GM23338 (cell line): ENCODE data around the gene HLA-B. TPM values are rescaled to one million over a fixed set of nuclear protein-coding genes. Genes with fewer than 3 reads are reported as not detected.

Experiments
- ATAC-seq: fragments of 200-7000 bp; cut with Tn5 transposase; 3 replicates; pipeline ENCODE4 v1.9.1; 2020
- DNase-seq: peaks from one replicate; pipeline ENCODE4 v3.0.0-alpha.2; 2015; ENCODE audit warnings: low spot score
- H2AFZ ChIP-seq: fragments of 200-600 bp; sonication (generic); 2 replicates; pipeline ENCODE4 v1.8.0; 2016; ENCODE audit warnings: antibody characterized with exemption, mild to moderate bottlenecking, moderate library complexity
- H3F3A ChIP-seq: fragments of 200-600 bp; sonication (generic); replicated peaks from 2 replicates; pipeline ENCODE4 v1.8.0; 2017; ENCODE audit warnings: antibody characterized with exemption, mixed run types, low read depth
- H3K27ac ChIP-seq: fragments of 200-600 bp; sonication (generic); 2 replicates; pipeline ENCODE4 v1.6.1; 2016; ENCODE audit warnings: low read depth
- H3K27me3 ChIP-seq: fragments of 200-600 bp; sonication (generic); 2 replicates; pipeline ENCODE4 v1.8.0; 2016; ENCODE audit warnings: mild to moderate bottlenecking, mixed run types, moderate library complexity; ENCODE audit not compliant: insufficient read depth
- H3K36me3 ChIP-seq: fragments of 200-600 bp; sonication (generic); 2 replicates; pipeline ENCODE4 v1.8.0; 2016; ENCODE audit warnings: mild to moderate bottlenecking; ENCODE audit not compliant: insufficient read depth
- H3K4me1 ChIP-seq: fragments of 200-600 bp; sonication (generic); 2 replicates; pipeline ENCODE4 v1.8.0; 2016; ENCODE audit warnings: mild to moderate bottlenecking, moderate library complexity; ENCODE audit not compliant: insufficient read depth
- H3K4me2 ChIP-seq: fragments of 200-600 bp; sonication (generic); 2 replicates; pipeline ENCODE4 v1.7.1; 2017; ENCODE audit warnings: mixed run types
- H3K4me3 ChIP-seq: fragments of 200-600 bp; sonication (generic); 2 replicates; pipeline ENCODE4 v1.6.1; 2016; ENCODE audit warnings: mixed run types
- H3K79me2 ChIP-seq: fragments of 200-600 bp; sonication (generic); replicated peaks from 2 replicates; pipeline ENCODE4 v1.8.0; 2017; ENCODE audit warnings: mild to moderate bottlenecking; ENCODE audit not compliant: insufficient read depth
- H3K9me2 ChIP-seq: fragments of 200-600 bp; sonication (generic); 2 replicates; pipeline ENCODE4 v1.8.0; 2017; ENCODE audit not compliant: insufficient read depth
- H4K20me1 ChIP-seq: fragments of 200-600 bp; sonication (generic); replicated peaks from 2 replicates; pipeline ENCODE4 v1.8.0; 2017; ENCODE audit warnings: mild to moderate bottlenecking; ENCODE audit not compliant: insufficient read depth
- H3K27ac Mint-ChIP-seq: 2 replicates; pipeline ENCODE4 v1.8.0; 2020; ENCODE audit warnings: inconsistent platforms, mild to moderate bottlenecking, moderate library complexity, mixed read lengths
- H3K27me3 Mint-ChIP-seq: 3 replicates; pipeline ENCODE4 v1.8.0; 2022; ENCODE audit warnings: low read depth, mild to moderate bottlenecking, moderate library complexity, mixed read lengths, inconsistent platforms; ENCODE audit not compliant: insufficient read depth, poor library complexity
- H3K36me3 Mint-ChIP-seq: 3 replicates; pipeline ENCODE4 v1.8.0; 2021; ENCODE audit warnings: low read depth, mild to moderate bottlenecking, inconsistent platforms, moderate library complexity, mixed read lengths
- H3K4me1 Mint-ChIP-seq: 3 replicates; pipeline ENCODE4 v1.8.0; 2020; ENCODE audit warnings: mild to moderate bottlenecking, inconsistent platforms, mixed read lengths
- H3K4me3 Mint-ChIP-seq: 3 replicates; pipeline ENCODE4 v1.8.0; 2021; ENCODE audit warnings: moderate library complexity, mild to moderate bottlenecking, inconsistent platforms, mixed read lengths
- H3K9me3 Mint-ChIP-seq: 3 replicates; pipeline ENCODE4 v1.8.0; 2020; ENCODE audit warnings: moderate library complexity, mild to moderate bottlenecking, inconsistent platforms, mixed read lengths
- CREB1 ChIP-seq: fragments of 250-450 bp; sonication (Bioruptor Pico); IDR thresholded peaks from 2 replicates; pipeline ENCODE4 v1.5.0; 2020; ENCODE audit warnings: low read depth, mild to moderate bottlenecking, moderate library complexity
- ETS1 ChIP-seq: IDR thresholded peaks from 2 replicates; pipeline ENCODE4 v1.6.1; 2016; ENCODE audit warnings: antibody characterized with exemption
- EZH2phosphoT487 ChIP-seq: fragments of 200-600 bp; sonication (generic); IDR thresholded peaks from one replicate; pipeline ENCODE4 v1.8.1; 2018; ENCODE audit warnings: antibody characterized with exemption; ENCODE audit not compliant: unreplicated experiment
- JUNB ChIP-seq: IDR thresholded peaks from one replicate; pipeline ENCODE4 v1.6.1; 2016; ENCODE audit warnings: antibody characterized with exemption; ENCODE audit not compliant: unreplicated experiment
- NANOG ChIP-seq: IDR thresholded peaks from 2 replicates; pipeline ENCODE4 v1.6.1; 2016; ENCODE audit warnings: antibody characterized with exemption, borderline replicate concordance
- POLR2AphosphoS5 ChIP-seq: IDR thresholded peaks from 2 replicates; pipeline ENCODE4 v1.6.1; 2016; ENCODE audit warnings: antibody characterized with exemption, low read depth
- STAT1 ChIP-seq: IDR thresholded peaks from one replicate; pipeline ENCODE4 v1.6.1; 2016; ENCODE audit warnings: antibody characterized with exemption; ENCODE audit not compliant: unreplicated experiment
- ZNF114 ChIP-seq: fragments of 250-450 bp; sonication (Bioruptor Pico); IDR thresholded peaks from 2 replicates; pipeline ENCODE4 v1.5.0; 2020; ENCODE audit warnings: mild to moderate bottlenecking, moderate library complexity
- polyA plus RNA-seq: library from polyadenylated mRNA; unstranded; fragments of >200 nt; fragmentation: Nextera tagmentation; extraction: Ambion mirVana; gene quantifications from 2 replicates; pipeline ENCODE4 v1.2.1, GENCODE V29; 2016
- total RNA-seq: library from RNA; depleted of rRNA; stranded (reverse); fragments of >200 nt; shearing (Covaris generic); gene quantifications from 2 replicates; pipeline ENCODE4 v1.2.3, GENCODE V29; 2014
- TF ChIP-seq, protein P1 (sequence below), 2 experiments: fragments of 200-600 bp in 1 of 2; sonication (generic) in 1 of 2; conservative IDR thresholded peaks; 2 replicates each; pipeline versions ENCODE4 v1.5.1 to v1.6.1; 2016 to 2017; ENCODE audit warnings: antibody characterized with exemption in 2 of 2, low read depth in 2 of 2, mild to moderate bottlenecking in 2 of 2, moderate library complexity in 1 of 2
- TF ChIP-seq, protein P2 (sequence below): fragments of 250-450 bp; sonication (Bioruptor Pico); IDR thresholded peaks from 2 replicates; pipeline ENCODE4 v1.5.0; 2020; ENCODE audit warnings: mild to moderate bottlenecking, moderate library complexity

HLA-B gene
- total and polyA plus RNA-seq, 2 experiments from 2014 or later: 44.3 to 86.0 TPM

DNA sequence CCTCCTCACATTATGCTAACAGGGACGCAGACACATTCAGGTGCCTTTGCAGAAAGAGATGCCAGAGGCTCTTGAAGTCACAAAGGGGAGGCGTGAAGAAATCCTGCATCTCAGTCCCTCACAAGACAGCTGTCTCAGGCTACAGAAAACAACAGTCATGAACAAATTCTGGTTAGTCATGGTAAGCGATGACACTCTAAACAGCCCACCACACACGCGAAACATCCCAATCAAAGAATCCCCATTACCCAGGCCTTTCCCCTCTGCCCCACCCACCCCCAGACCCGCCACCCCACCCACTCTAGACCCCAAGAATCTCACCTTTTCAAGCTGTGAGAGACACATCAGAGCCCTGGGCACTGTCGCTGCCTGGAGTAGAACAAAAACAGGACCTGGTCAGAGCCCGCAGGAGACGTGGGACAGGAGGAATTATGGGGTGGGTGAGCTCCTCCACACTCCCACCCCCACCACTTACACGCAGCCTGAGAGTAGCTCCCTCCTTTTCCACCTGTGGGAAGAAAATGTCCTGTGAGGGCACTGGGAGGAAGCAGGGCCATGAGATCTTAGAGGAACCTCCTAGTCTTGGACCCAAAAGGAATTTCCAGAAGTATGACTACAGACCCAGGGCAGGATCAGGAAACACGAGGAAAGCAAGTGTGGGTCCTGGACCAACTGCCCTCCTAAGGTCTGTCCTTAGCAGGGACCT, 2.7 kb downstream of the HLA-B start:
- peaks cover 22% of the 10 kb centered on the region for H3K36me3 Mint-ChIP-seq
- Histone ChIP-seq H3K9me2 (no peaks in the 10 kb centered on the region), H4K20me1 (no peaks in the 10 kb centered on the region), H3K4me2 (no peak overlapping the region), H3K27ac (no peak overlapping the region), H3F3A (no peaks in the 10 kb centered on the region), H2AFZ (no peak overlapping the region), H3K4me3 (no peak overlapping the region), H3K27me3 (peaks cover 28% of the 10 kb centered on the region), H3K36me3 (no peaks in the 10 kb centered on the region), H3K4me1 (no peaks in the 10 kb centered on the region), H3K79me2 (no peaks in the 10 kb centered on the region)
- peaks cover 33% of the 10 kb centered on the region for H3K27me3 Mint-ChIP-seq
- no peak overlapping the region; the same call in 2 of the 3 replicates for H3K4me3 Mint-ChIP-seq
- H3K4me1 Mint-ChIP-seq: peaks cover 2% of the 10 kb centered on the region; the same call in 2 of the 3 replicates
- TF ChIP-seq ETS1: no peak
- TF ChIP-seq POLR2AphosphoS5: no peak
- TF ChIP-seq ZNF114 (CRISPR knock-in tag): no peak
- no peak for TF ChIP-seq STAT1
- no peak for TF ChIP-seq JUNB
- no peak for TF ChIP-seq CREB1
- no peak for TF ChIP-seq EZH2phosphoT487
- no peak for TF ChIP-seq NANOG
- TF ChIP-seq, protein P1, sequence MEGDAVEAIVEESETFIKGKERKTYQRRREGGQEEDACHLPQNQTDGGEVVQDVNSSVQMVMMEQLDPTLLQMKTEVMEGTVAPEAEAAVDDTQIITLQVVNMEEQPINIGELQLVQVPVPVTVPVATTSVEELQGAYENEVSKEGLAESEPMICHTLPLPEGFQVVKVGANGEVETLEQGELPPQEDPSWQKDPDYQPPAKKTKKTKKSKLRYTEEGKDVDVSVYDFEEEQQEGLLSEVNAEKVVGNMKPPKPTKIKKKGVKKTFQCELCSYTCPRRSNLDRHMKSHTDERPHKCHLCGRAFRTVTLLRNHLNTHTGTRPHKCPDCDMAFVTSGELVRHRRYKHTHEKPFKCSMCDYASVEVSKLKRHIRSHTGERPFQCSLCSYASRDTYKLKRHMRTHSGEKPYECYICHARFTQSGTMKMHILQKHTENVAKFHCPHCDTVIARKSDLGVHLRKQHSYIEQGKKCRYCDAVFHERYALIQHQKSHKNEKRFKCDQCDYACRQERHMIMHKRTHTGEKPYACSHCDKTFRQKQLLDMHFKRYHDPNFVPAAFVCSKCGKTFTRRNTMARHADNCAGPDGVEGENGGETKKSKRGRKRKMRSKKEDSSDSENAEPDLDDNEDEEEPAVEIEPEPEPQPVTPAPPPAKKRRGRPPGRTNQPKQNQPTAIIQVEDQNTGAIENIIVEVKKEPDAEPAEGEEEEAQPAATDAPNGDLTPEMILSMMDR (conservative IDR thresholded peaks at IDR 0.05; ENCODE audit: low read depth in 2 of 2): no peak
- TF ChIP-seq, protein P2, sequence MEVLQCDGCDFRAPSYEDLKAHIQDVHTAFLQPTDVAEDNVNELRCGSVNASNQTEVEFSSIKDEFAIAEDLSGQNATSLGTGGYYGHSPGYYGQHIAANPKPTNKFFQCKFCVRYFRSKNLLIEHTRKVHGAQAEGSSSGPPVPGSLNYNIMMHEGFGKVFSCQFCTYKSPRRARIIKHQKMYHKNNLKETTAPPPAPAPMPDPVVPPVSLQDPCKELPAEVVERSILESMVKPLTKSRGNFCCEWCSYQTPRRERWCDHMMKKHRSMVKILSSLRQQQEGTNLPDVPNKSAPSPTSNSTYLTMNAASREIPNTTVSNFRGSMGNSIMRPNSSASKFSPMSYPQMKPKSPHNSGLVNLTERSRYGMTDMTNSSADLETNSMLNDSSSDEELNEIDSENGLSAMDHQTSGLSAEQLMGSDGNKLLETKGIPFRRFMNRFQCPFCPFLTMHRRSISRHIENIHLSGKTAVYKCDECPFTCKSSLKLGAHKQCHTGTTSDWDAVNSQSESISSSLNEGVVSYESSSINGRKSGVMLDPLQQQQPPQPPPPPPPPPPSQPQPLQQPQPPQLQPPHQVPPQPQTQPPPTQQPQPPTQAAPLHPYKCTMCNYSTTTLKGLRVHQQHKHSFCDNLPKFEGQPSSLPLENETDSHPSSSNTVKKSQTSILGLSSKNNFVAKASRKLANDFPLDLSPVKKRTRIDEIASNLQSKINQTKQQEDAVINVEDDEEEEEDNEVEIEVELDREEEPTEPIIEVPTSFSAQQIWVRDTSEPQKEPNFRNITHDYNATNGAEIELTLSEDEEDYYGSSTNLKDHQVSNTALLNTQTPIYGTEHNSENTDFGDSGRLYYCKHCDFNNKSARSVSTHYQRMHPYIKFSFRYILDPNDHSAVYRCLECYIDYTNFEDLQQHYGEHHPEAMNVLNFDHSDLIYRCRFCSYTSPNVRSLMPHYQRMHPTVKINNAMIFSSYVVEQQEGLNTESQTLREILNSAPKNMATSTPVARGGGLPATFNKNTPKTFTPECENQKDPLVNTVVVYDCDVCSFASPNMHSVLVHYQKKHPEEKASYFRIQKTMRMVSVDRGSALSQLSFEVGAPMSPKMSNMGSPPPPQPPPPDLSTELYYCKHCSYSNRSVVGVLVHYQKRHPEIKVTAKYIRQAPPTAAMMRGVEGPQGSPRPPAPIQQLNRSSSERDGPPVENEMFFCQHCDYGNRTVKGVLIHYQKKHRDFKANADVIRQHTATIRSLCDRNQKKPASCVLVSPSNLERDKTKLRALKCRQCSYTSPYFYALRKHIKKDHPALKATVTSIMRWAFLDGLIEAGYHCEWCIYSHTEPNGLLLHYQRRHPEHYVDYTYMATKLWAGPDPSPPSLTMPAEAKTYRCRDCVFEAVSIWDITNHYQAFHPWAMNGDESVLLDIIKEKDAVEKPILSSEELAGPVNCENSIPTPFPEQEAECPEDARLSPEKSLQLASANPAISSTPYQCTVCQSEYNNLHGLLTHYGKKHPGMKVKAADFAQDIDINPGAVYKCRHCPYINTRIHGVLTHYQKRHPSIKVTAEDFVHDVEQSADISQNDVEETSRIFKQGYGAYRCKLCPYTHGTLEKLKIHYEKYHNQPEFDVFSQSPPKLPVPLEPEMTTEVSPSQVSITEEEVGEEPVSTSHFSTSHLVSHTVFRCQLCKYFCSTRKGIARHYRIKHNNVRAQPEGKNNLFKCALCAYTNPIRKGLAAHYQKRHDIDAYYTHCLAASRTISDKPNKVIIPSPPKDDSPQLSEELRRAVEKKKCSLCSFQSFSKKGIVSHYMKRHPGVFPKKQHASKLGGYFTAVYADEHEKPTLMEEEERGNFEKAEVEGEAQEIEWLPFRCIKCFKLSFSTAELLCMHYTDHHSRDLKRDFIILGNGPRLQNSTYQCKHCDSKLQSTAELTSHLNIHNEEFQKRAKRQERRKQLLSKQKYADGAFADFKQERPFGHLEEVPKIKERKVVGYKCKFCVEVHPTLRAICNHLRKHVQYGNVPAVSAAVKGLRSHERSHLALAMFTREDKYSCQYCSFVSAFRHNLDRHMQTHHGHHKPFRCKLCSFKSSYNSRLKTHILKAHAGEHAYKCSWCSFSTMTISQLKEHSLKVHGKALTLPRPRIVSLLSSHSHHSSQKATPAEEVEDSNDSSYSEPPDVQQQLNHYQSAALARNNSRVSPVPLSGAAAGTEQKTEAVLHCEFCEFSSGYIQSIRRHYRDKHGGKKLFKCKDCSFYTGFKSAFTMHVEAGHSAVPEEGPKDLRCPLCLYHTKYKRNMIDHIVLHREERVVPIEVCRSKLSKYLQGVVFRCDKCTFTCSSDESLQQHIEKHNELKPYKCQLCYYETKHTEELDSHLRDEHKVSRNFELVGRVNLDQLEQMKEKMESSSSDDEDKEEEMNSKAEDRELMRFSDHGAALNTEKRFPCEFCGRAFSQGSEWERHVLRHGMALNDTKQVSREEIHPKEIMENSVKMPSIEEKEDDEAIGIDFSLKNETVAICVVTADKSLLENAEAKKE (CRISPR knock-in tag): no peak
- DNase-seq (no peak), ATAC-seq (no peak)
- H3K9me3 Mint-ChIP-seq: no peaks in the 10 kb centered on the region
- H3K27ac Mint-ChIP-seq: no peak overlapping the region
